ENCODE results near the gene HOXA13. TPM values are rescaled to one million over a fixed set of nuclear protein-coding genes. Genes with fewer than 3 reads are reported as not detected.

HOXA13 gene
- total RNA-seq (2022) (0.68 and 1.3 TPM in 2 replicates), Bru-seq, nascent RNA (percentile 47 among the genes with signal in this experiment), BruChase-seq, experiment 1, labeled RNA remaining after a 2-hour chase (percentile 57 among the genes with signal in this experiment), BruChase-seq, experiment 2, labeled RNA remaining after a 6-hour chase (percentile 43 among the genes with signal in this experiment)
- long read RNA-seq, full-length matches to known transcripts: 1 of 1 reads
- long read RNA-seq, partial matches to known transcripts: 0 of 1 reads
- long read RNA-seq, other reads (novel, unspliced or antisense): 0 of 1 reads

- peak within 1 kb of the TSS; percentile 84 for H3K4me3 Mint-ChIP-seq (ENCODE audit: unreplicated experiment)
- peaks cover 13% of the 10 kb centered on the region for H3K27me3 Mint-ChIP-seq (ENCODE audit: insufficient read depth, unreplicated experiment)
- DNase-seq: peak; percentile 73 to 83
- POLR2A ChIA-PET: interaction anchor here (0.6 kb wide), 1 partner anchor 544 kb away, joined by 8 read pairs; no protein-coding TSS in a partner anchor
- H3K4me1 Mint-ChIP-seq (ENCODE audit: low read depth, unreplicated experiment): no peaks in the 10 kb centered on the region
- no peaks in the 10 kb centered on the region for H3K36me3 Mint-ChIP-seq (ENCODE audit: insufficient read depth, unreplicated experiment)
- no peaks in the 10 kb centered on the region for H3K9me3 Mint-ChIP-seq (ENCODE audit: unreplicated experiment)
- CTCF ChIA-PET: interaction anchor here (0.5 to 1.5 kb wide), 10 partner anchors 10 to 721 kb away, joined by 3 to 8 read pairs (median 3); no protein-coding TSS in a partner anchor
- H3K4me1 ChIP-seq: peaks cover 8% of the 10 kb centered on the region
- H3K9me3 ChIP-seq: no peaks in the 10 kb centered on the region
- peaks cover 2% of the 10 kb centered on the region for H3K27me3 ChIP-seq (replicated peaks; ENCODE audit: control insufficient read depth, insufficient read depth, low read length)
- no peaks in the 10 kb centered on the region for H3K36me3 ChIP-seq (ENCODE audit: control insufficient read depth, insufficient read depth, low read length)
- TF ChIP-seq CTCF (IDR thresholded peaks at IDR 0.05; ENCODE audit: insufficient read depth in 1 of 2, low read depth in 1 of 2, low read length in 1 of 2, severe bottlenecking in 1 of 2, unreplicated experiment in 1 of 2): no peak
- intact Hi-C loops (cut with micrococcal nuclease; ENCODE audit: unreplicated experiment): loop anchor here (2.0 to 5.0 kb wide), 2 partner anchors 405 to 582 kb away; no protein-coding TSS in a partner anchor
- no peak within 1 kb of the TSS for H3K27ac Mint-ChIP-seq (ENCODE audit: unreplicated experiment)
- peak within 1 kb of the TSS; percentile 59 for H3K4me3 ChIP-seq (ENCODE audit: low read depth, low read length)
- BruUV-seq (replicated peaks): no TSS peak
These were observed at the start of gene HOXA13 for GRCh38 chr7:27199849-27200760. Gene HOXA13 (minus strand): TSS chr7:27200091. CDS start chr7:27200077, 14 bp downstream.

DNA sequence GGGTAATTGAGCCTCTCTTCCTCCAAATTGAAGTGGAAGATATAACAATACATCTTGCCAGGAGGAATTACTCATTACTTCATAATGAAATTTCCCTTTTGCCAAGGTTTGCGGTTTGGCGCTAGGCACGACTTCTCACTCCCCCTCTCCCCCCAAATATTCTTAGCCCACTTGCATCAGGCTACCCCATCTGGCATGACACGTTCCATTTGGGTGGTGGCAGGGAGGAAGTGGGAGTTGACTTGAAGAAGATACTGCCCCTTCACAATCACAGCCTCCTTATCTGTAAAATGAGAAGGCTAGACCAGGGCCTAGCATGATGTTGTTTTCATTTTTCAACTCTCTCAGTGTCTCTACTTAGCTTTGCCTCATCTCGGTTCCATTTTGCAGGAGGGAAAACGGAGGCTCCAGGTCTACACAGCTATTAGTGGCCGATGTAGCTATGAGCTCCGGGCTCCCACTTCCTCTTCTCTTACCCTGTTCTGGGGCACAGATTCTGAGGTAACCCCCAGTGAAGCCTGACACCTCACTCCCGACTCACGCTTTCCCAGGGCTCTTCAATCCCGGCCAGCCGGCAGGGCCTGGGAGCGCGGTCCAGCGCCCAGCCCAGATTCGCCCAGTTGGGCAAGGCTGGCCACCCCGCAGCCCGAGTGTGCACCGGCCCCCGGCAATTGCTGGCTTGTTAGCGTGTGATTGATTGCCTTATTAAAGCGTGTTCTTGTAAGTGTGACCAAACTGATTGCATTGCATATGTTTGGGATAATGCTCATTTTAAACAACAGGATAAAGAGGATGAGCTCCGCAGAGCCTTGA, 49.2 kb upstream of the HOXA13 start:
- no TSS peak for BruUV-seq (replicated peaks)
- intact Hi-C loops (cut with micrococcal nuclease; ENCODE audit: unreplicated experiment): no loop called here

More for the DNA sequence above, 49.2 kb upstream of the HOXA13 start:
- no peak for DNase-seq
- no peaks in the 10 kb centered on the region for H3K27me3 Mint-ChIP-seq (ENCODE audit: insufficient read depth, unreplicated experiment)
- no peak overlapping the region for H3K4me3 Mint-ChIP-seq (ENCODE audit: unreplicated experiment)
- ChIA-PET CTCF (no interaction called here), POLR2A (no interaction called here)
- no peaks in the 10 kb centered on the region for H3K4me1 ChIP-seq
- H3K27me3 ChIP-seq (replicated peaks; ENCODE audit: control insufficient read depth, insufficient read depth, low read length): no peaks in the 10 kb centered on the region
- no peak for TF ChIP-seq CTCF (IDR thresholded peaks at IDR 0.05; ENCODE audit: insufficient read depth in 1 of 2, low read depth in 1 of 2, low read length in 1 of 2, severe bottlenecking in 1 of 2, unreplicated experiment in 1 of 2)
- H3K4me3 ChIP-seq (ENCODE audit: low read depth, low read length): no peak overlapping the region
- no peak overlapping the region for H3K27ac Mint-ChIP-seq (ENCODE audit: unreplicated experiment)
- H3K4me1 Mint-ChIP-seq (ENCODE audit: low read depth, unreplicated experiment): no peaks in the 10 kb centered on the region
- no peaks in the 10 kb centered on the region for H3K36me3 ChIP-seq (ENCODE audit: control insufficient read depth, insufficient read depth, low read length)
- H3K36me3 Mint-ChIP-seq (ENCODE audit: insufficient read depth, unreplicated experiment): no peaks in the 10 kb centered on the region
- no peaks in the 10 kb centered on the region for H3K9me3 Mint-ChIP-seq (ENCODE audit: unreplicated experiment)
- no peaks in the 10 kb centered on the region for H3K9me3 ChIP-seq

Data from Caco-2 (cell line).